BE2C (cell line): ENCODE results near the gene VSIR.

Experiments
- DNase-seq: peaks from one replicate; pipeline ENCODE4 v3.0.0-alpha.2; 2020
- H3K27me3 ChIP-seq: fragments of 250-450 bp; sonication (Bioruptor Pico); 2 replicates; pipeline ENCODE4 v1.5.1; 2020; ENCODE audit warnings: mild to moderate bottlenecking
- H3K36me3 ChIP-seq: fragments of 250-450 bp; sonication (Bioruptor Pico); 2 replicates; pipeline ENCODE4 v1.5.1; 2020; ENCODE audit warnings: mild to moderate bottlenecking
- H3K4me1 ChIP-seq: fragments of 250-450 bp; sonication (Bioruptor Pico); 2 replicates; pipeline ENCODE4 v1.5.1; 2020
- H3K4me3 ChIP-seq: 2 replicates; pipeline ENCODE4 v1.5.1; 2011; ENCODE audit warnings: low read depth, low read length
- H3K9me3 ChIP-seq: fragments of 250-450 bp; sonication (Bioruptor Pico); 2 replicates; pipeline ENCODE4 v1.5.1; 2020
- CTCF ChIP-seq: IDR thresholded peaks from 2 replicates; pipeline ENCODE4 v1.5.1; 2012; ENCODE audit warnings: mild to moderate bottlenecking, low read depth, low read length

VSIR gene

GRCh38 chr10:71797533-71798307, 24.4 kb upstream of the VSIR start:
- Histone ChIP-seq H3K4me1 (peaks cover 4% of the 10 kb centered on the region; the same call in 1 of the 2 replicates), H3K36me3 (no peaks in the 10 kb centered on the region), H3K4me3 (no peak overlapping the region), H3K27me3 (no peaks in the 10 kb centered on the region), H3K9me3 (no peaks in the 10 kb centered on the region)
- TF ChIP-seq CTCF, result no peak
- DNase-seq, result no peak

- H3K9me3 ChIP-seq, result no peaks in the 10 kb centered on the region
- peak; percentile 69 for DNase-seq
- H3K4me3 ChIP-seq, result no peak overlapping the region
- TF ChIP-seq CTCF, result no peak
- H3K27me3 ChIP-seq, result no peaks in the 10 kb centered on the region
- peaks cover 4% of the 10 kb centered on the region; the same call in 1 of the 2 replicates for H3K4me1 ChIP-seq
- no peaks in the 10 kb centered on the region for H3K36me3 ChIP-seq
These were observed 23.6 kb upstream of the VSIR start for GRCh38 chr10:71796749-71797405.

GRCh38 chr10:71795248-71795647, 21.9 kb upstream of the VSIR start:
- no peak for TF ChIP-seq CTCF
- Histone ChIP-seq H3K4me1 (peaks cover 4% of the 10 kb centered on the region; the same call in 1 of the 2 replicates), H3K27me3 (no peaks in the 10 kb centered on the region), H3K4me3 (no peak overlapping the region), H3K36me3 (no peaks in the 10 kb centered on the region), H3K9me3 (no peaks in the 10 kb centered on the region)
- no peak for DNase-seq

- Histone ChIP-seq H3K4me1 (no peaks in the 10 kb centered on the region), H3K9me3 (no peaks in the 10 kb centered on the region), H3K27me3 (no peaks in the 10 kb centered on the region), H3K4me3 (no peak overlapping the region), H3K36me3 (no peaks in the 10 kb centered on the region)
- no peak for DNase-seq
- no peak for TF ChIP-seq CTCF
These were observed 17.6 kb upstream of the VSIR start for GRCh38 chr10:71790749-71791440.

- TF ChIP-seq CTCF, result no peak
- Histone ChIP-seq H3K36me3 (no peaks in the 10 kb centered on the region), H3K27me3 (no peaks in the 10 kb centered on the region), H3K4me1 (no peaks in the 10 kb centered on the region), H3K4me3 (no peak overlapping the region), H3K9me3 (no peaks in the 10 kb centered on the region)
- no peak for DNase-seq
These were observed 16.6 kb upstream of the VSIR start for GRCh38 chr10:71789871-71790270.

GRCh38 chr10:71788954-71789353, 15.6 kb upstream of the VSIR start:
- Histone ChIP-seq H3K36me3 (no peaks in the 10 kb centered on the region), H3K27me3 (no peaks in the 10 kb centered on the region), H3K4me3 (no peak overlapping the region), H3K4me1 (no peaks in the 10 kb centered on the region), H3K9me3 (no peaks in the 10 kb centered on the region)
- no peak for DNase-seq
- no peak for TF ChIP-seq CTCF
